SK-N-SH treated with all-trans-retinoic acid at 6 μM for 48 hours (cell line): ENCODE data around the gene WFS1.

ENCODE experiments used
- ATAC-seq: fragments of 200-7000 bp; cut with Tn5 transposase; 3 replicates; pipeline ENCODE4 v1.9.1; 2020; ENCODE audit warnings: mild to moderate bottlenecking, moderate library complexity
- ARNTL ChIP-seq: fragments of 450-650 bp; formaldehyde crosslinking; IDR thresholded peaks from 2 replicates; pipeline ENCODE4 v1.5.0; 2020; ENCODE audit warnings: low read depth, mild to moderate bottlenecking, moderate library complexity, borderline replicate concordance
- BACH2 ChIP-seq: fragments of 250-450 bp; sonication (Bioruptor Pico); IDR thresholded peaks from 2 replicates; pipeline ENCODE4 v1.9.0; 2021; ENCODE audit warnings: mild to moderate bottlenecking, borderline replicate concordance
- CREB5 ChIP-seq: fragments of 250-450 bp; sonication (Bioruptor Pico); IDR thresholded peaks from 2 replicates; pipeline ENCODE4 v1.5.1; 2020; ENCODE audit warnings: low read depth, mild to moderate bottlenecking, moderate library complexity
- CSDC2 ChIP-seq: fragments of 250-450 bp; sonication (Bioruptor Pico); IDR thresholded peaks from 2 replicates; pipeline ENCODE4 v1.5.0; 2020; ENCODE audit warnings: mild to moderate bottlenecking, moderate library complexity
- CSRNP3 ChIP-seq: fragments of 250-450 bp; sonication (Bioruptor Pico); IDR thresholded peaks from 2 replicates; pipeline ENCODE4 v1.5.1; 2021; ENCODE audit warnings: mild to moderate bottlenecking, moderate library complexity
- GLIS3 ChIP-seq: fragments of 250-450 bp; sonication (Bioruptor Pico); IDR thresholded peaks from 2 replicates; pipeline ENCODE4 v1.5.0; 2020; ENCODE audit warnings: mild to moderate bottlenecking, moderate library complexity
- ISL1 ChIP-seq: fragments of 250-450 bp; sonication (Bioruptor Pico); IDR thresholded peaks from 2 replicates; pipeline ENCODE4 v2.1.2; 2022; ENCODE audit warnings: mild to moderate bottlenecking, moderate library complexity
- OSR1 ChIP-seq: fragments of 250-450 bp; sonication (Bioruptor Pico); IDR thresholded peaks from 2 replicates; pipeline ENCODE4 v1.8.0; 2022; ENCODE audit warnings: moderate library complexity, mild to moderate bottlenecking, inconsistent platforms
- PATZ1 ChIP-seq: fragments of 250-450 bp; sonication (Bioruptor Pico); IDR thresholded peaks from 2 replicates; pipeline ENCODE4 v1.8.0; 2020; ENCODE audit warnings: mild to moderate bottlenecking, moderate library complexity, borderline replicate concordance
- POU6F1 ChIP-seq: fragments of 250-450 bp; sonication (Bioruptor Pico); IDR thresholded peaks from 2 replicates; pipeline ENCODE4 v1.8.0; 2021; ENCODE audit warnings: low read depth, mild to moderate bottlenecking, moderate library complexity, borderline replicate concordance
- RARB ChIP-seq: fragments of 250-450 bp; sonication (Bioruptor Pico); IDR thresholded peaks from 2 replicates; pipeline ENCODE4 v1.8.0; 2021; ENCODE audit warnings: mild to moderate bottlenecking, moderate library complexity
- SNAI2 ChIP-seq: fragments of 250-450 bp; sonication (Bioruptor Pico); IDR thresholded peaks from 2 replicates; pipeline ENCODE4 v1.5.0; 2020; ENCODE audit warnings: mild to moderate bottlenecking, moderate library complexity
- TCF4 ChIP-seq: fragments of 250-450 bp; sonication (Bioruptor Pico); IDR thresholded peaks from 2 replicates; pipeline ENCODE4 v1.8.0; 2021; ENCODE audit warnings: mild to moderate bottlenecking, moderate library complexity, borderline replicate concordance
- TOX ChIP-seq: fragments of 250-450 bp; sonication (Bioruptor Pico); IDR thresholded peaks from 2 replicates; pipeline ENCODE4 v1.8.0; 2021; ENCODE audit warnings: mild to moderate bottlenecking, moderate library complexity, borderline replicate concordance
- TSHZ2 ChIP-seq: fragments of 250-450 bp; sonication (Bioruptor Pico); IDR thresholded peaks from 2 replicates; pipeline ENCODE4 v1.5.0; 2020; ENCODE audit warnings: mild to moderate bottlenecking, moderate library complexity
- ZC3H10 ChIP-seq: fragments of 250-450 bp; sonication (Bioruptor Pico); IDR thresholded peaks from 2 replicates; pipeline ENCODE4 v1.5.1; 2021; ENCODE audit warnings: mild to moderate bottlenecking, moderate library complexity
- ZFP3 ChIP-seq: fragments of 250-450 bp; sonication (Bioruptor Pico); IDR thresholded peaks from 2 replicates; pipeline ENCODE4 v1.5.0; 2020; ENCODE audit warnings: mild to moderate bottlenecking, moderate library complexity
- ZFP30 ChIP-seq: fragments of 450-650 bp; formaldehyde crosslinking; IDR thresholded peaks from 2 replicates; pipeline ENCODE4 v1.5.0; 2022; ENCODE audit warnings: mild to moderate bottlenecking, moderate library complexity
- ZNF565 ChIP-seq: fragments of 450-650 bp; formaldehyde crosslinking; conservative IDR thresholded peaks from 2 replicates; pipeline ENCODE4 v1.5.0; 2020; ENCODE audit warnings: low read depth, mild to moderate bottlenecking, moderate library complexity
- ZNF70 ChIP-seq: fragments of 450-650 bp; formaldehyde crosslinking; IDR thresholded peaks from 2 replicates; pipeline ENCODE4 v1.5.0; 2020; ENCODE audit warnings: mild to moderate bottlenecking, moderate library complexity
- ZNF8 ChIP-seq: fragments of 450-650 bp; formaldehyde crosslinking; IDR thresholded peaks from 2 replicates; pipeline ENCODE4 v1.5.0; 2020; ENCODE audit warnings: mild to moderate bottlenecking, moderate library complexity

The WFS1 gene

GRCh38 chr4:6320663-6321062, 51.0 kb downstream of the WFS1 start (continued):
- TF ChIP-seq TSHZ2 (no peak), OSR1 (CRISPR knock-in tag) (no peak), CSDC2 (CRISPR knock-in tag) (no peak), SNAI2 (CRISPR knock-in tag) (no peak)

- TF ChIP-seq TSHZ2 (no peak), ZC3H10 (no peak), ISL1 (CRISPR knock-in tag) (no peak), OSR1 (CRISPR knock-in tag) (no peak), TOX (CRISPR knock-in tag) (no peak), GLIS3 (CRISPR knock-in tag) (no peak), ZNF565 (no peak), ZFP30 (CRISPR knock-in tag) (no peak), TCF4 (CRISPR knock-in tag) (no peak), CSDC2 (CRISPR knock-in tag) (no peak)
- no peak for ATAC-seq
Measured at GRCh38 chr4:6321361-6321760, 51.7 kb downstream of the WFS1 start.

GRCh38 chr4:6322067-6322760, 52.6 kb downstream of the WFS1 start:
- ATAC-seq = no peak
- TF ChIP-seq TSHZ2 (no peak), RARB (no peak), ZFP30 (CRISPR knock-in tag) (no peak), POU6F1 (CRISPR knock-in tag) (no peak), ZNF565 (no peak), ZNF8 (CRISPR knock-in tag) (no peak), ZNF70 (CRISPR knock-in tag) (no peak), SNAI2 (CRISPR knock-in tag) (no peak), PATZ1 (CRISPR knock-in tag) (no peak), OSR1 (CRISPR knock-in tag) (no peak), CREB5 (CRISPR knock-in tag) (no peak), TOX (CRISPR knock-in tag) (no peak), BACH2 (no peak), ZFP3 (CRISPR knock-in tag) (no peak), ISL1 (CRISPR knock-in tag) (no peak), CSRNP3 (no peak), ZC3H10 (no peak), ARNTL (CRISPR knock-in tag) (no peak)
